GM12801 (cell line): ENCODE results near the gene CYP2R1.

Source experiments
- CTCF ChIP-seq: IDR thresholded peaks from one replicate; pipeline ENCODE4 v1.5.1; 2011; ENCODE audit warnings: control low read depth; ENCODE audit not compliant: insufficient read length; ENCODE audit errors: extremely low read depth

CYP2R1 gene

GRCh38 chr11:14904745-14905103, 12.7 kb upstream of the CYP2R1 start:
- no peak for TF ChIP-seq CTCF

GRCh38 chr11:14902650-14903350, 10.8 kb upstream of the CYP2R1 start:
- TF ChIP-seq CTCF: no peak

- TF ChIP-seq CTCF: no peak
Measured at GRCh38 chr11:14898906-14899305, 6.9 kb upstream of the CYP2R1 start.

GRCh38 chr11:14898355-14898754, 6.3 kb upstream of the CYP2R1 start:
- TF ChIP-seq CTCF: no peak

- TF ChIP-seq CTCF: no peak
Measured at GRCh38 chr11:14894657-14895598, 2.9 kb upstream of the CYP2R1 start.

- TF ChIP-seq CTCF: no peak
Measured at GRCh38 chr11:14892577-14892976, 546 bp upstream of the CYP2R1 start.

GRCh38 chr11:14891143-14892035, 642 bp downstream of the CYP2R1 start:
- no peak for TF ChIP-seq CTCF
